ENCODE measurements around the gene NDUFA7.
"Not testable (repeated sequence)": the region's sequence is repeated elsewhere in the genome, so short reads cannot be mapped to it uniquely, and the experiment has no call there.

The NDUFA7 gene

GRCh38 chr19:8265872-8266271 is 55.3 kb downstream of the NDUFA7 start (continued):
- TF ChIP-seq RARB (CRISPR knock-in tag; IDR thresholded peaks at IDR 0.05) (no peak), ZFP3 (CRISPR knock-in tag; IDR thresholded peaks at IDR 0.05) (no peak)

- ATAC-seq = not testable (repeated sequence)
Measured at GRCh38 chr19:8264248-8264647, 56.9 kb downstream of the NDUFA7 start.

- no peak for TF ChIP-seq BACH2 (CRISPR knock-in tag; IDR thresholded peaks at IDR 0.05; ENCODE audit: borderline replicate concordance)
- TF ChIP-seq ZC3H10 (CRISPR knock-in tag; IDR thresholded peaks at IDR 0.05) = no peak
- TF ChIP-seq ZNF70 (CRISPR knock-in tag; IDR thresholded peaks at IDR 0.05) = no peak
- no peak for TF ChIP-seq CREB5 (CRISPR knock-in tag; IDR thresholded peaks at IDR 0.05; ENCODE audit: low read depth)
- TF ChIP-seq PPARA (CRISPR knock-in tag; IDR thresholded peaks at IDR 0.05; ENCODE audit: borderline replicate concordance) = no peak
- no peak for TF ChIP-seq ZNF565 (CRISPR knock-in tag; conservative IDR thresholded peaks at IDR 0.05; ENCODE audit: low read depth)
- no peak for TF ChIP-seq SNAI2 (CRISPR knock-in tag; IDR thresholded peaks at IDR 0.05)
- no peak for TF ChIP-seq ISL1 (CRISPR knock-in tag; IDR thresholded peaks at IDR 0.05)
- TF ChIP-seq ZNF8 (CRISPR knock-in tag; IDR thresholded peaks at IDR 0.05) = no peak
- TF ChIP-seq CSDC2 (CRISPR knock-in tag; IDR thresholded peaks at IDR 0.05) = no peak
- TF ChIP-seq OSR1 (CRISPR knock-in tag; IDR thresholded peaks at IDR 0.05) = no peak
- no peak for TF ChIP-seq ZFP30 (CRISPR knock-in tag; IDR thresholded peaks at IDR 0.05)
- ATAC-seq = no peak
Measured at GRCh38 chr19:8262431-8262830, 58.7 kb downstream of the NDUFA7 start.

- TF ChIP-seq ZNF70 (CRISPR knock-in tag; IDR thresholded peaks at IDR 0.05) = no peak
- no peak for TF ChIP-seq ZNF565 (CRISPR knock-in tag; conservative IDR thresholded peaks at IDR 0.05; ENCODE audit: low read depth)
- no peak for TF ChIP-seq BACH2 (CRISPR knock-in tag; IDR thresholded peaks at IDR 0.05; ENCODE audit: borderline replicate concordance)
- TF ChIP-seq TOX (CRISPR knock-in tag; IDR thresholded peaks at IDR 0.05; ENCODE audit: borderline replicate concordance) = no peak
- TF ChIP-seq PATZ1 (CRISPR knock-in tag; IDR thresholded peaks at IDR 0.05; ENCODE audit: borderline replicate concordance) = no peak
- TF ChIP-seq OSR1 (CRISPR knock-in tag; IDR thresholded peaks at IDR 0.05) = no peak
- no peak for TF ChIP-seq ZC3H10 (CRISPR knock-in tag; IDR thresholded peaks at IDR 0.05)
- no peak for TF ChIP-seq CSRNP3 (CRISPR knock-in tag; IDR thresholded peaks at IDR 0.05)
Measured at GRCh38 chr19:8261881-8262280, 59.3 kb downstream of the NDUFA7 start.

GRCh38 chr19:8261347-8261746 is 59.8 kb downstream of the NDUFA7 start:
- ATAC-seq = no peak
- no peak for TF ChIP-seq ZFP3 (CRISPR knock-in tag; IDR thresholded peaks at IDR 0.05)
- no peak for TF ChIP-seq ISL1 (CRISPR knock-in tag; IDR thresholded peaks at IDR 0.05)
- TF ChIP-seq PATZ1 (CRISPR knock-in tag; IDR thresholded peaks at IDR 0.05; ENCODE audit: borderline replicate concordance) = no peak
- TF ChIP-seq CSRNP3 (CRISPR knock-in tag; IDR thresholded peaks at IDR 0.05) = no peak
- no peak for TF ChIP-seq ZC3H10 (CRISPR knock-in tag; IDR thresholded peaks at IDR 0.05)
- TF ChIP-seq TSHZ2 (CRISPR knock-in tag; IDR thresholded peaks at IDR 0.05) = no peak
- no peak for TF ChIP-seq ARNTL (CRISPR knock-in tag; IDR thresholded peaks at IDR 0.05; ENCODE audit: borderline replicate concordance, low read depth)
- TF ChIP-seq CREB5 (CRISPR knock-in tag; IDR thresholded peaks at IDR 0.05; ENCODE audit: low read depth) = no peak
- no peak for TF ChIP-seq CSDC2 (CRISPR knock-in tag; IDR thresholded peaks at IDR 0.05)
- TF ChIP-seq ZNF8 (CRISPR knock-in tag; IDR thresholded peaks at IDR 0.05) = no peak
- no peak for TF ChIP-seq GLIS3 (CRISPR knock-in tag; IDR thresholded peaks at IDR 0.05)
- no peak for TF ChIP-seq TCF4 (CRISPR knock-in tag; IDR thresholded peaks at IDR 0.05; ENCODE audit: borderline replicate concordance)
- no peak for TF ChIP-seq OSR1 (CRISPR knock-in tag; IDR thresholded peaks at IDR 0.05)
- TF ChIP-seq ZFP30 (CRISPR knock-in tag; IDR thresholded peaks at IDR 0.05) = no peak
- TF ChIP-seq ZNF70 (CRISPR knock-in tag; IDR thresholded peaks at IDR 0.05) = no peak
- no peak for TF ChIP-seq PPARA (CRISPR knock-in tag; IDR thresholded peaks at IDR 0.05; ENCODE audit: borderline replicate concordance)
- no peak for TF ChIP-seq TOX (CRISPR knock-in tag; IDR thresholded peaks at IDR 0.05; ENCODE audit: borderline replicate concordance)
- no peak for TF ChIP-seq ESRRG (CRISPR knock-in tag; IDR thresholded peaks at IDR 0.05)

More at GRCh38 chr19:8261881-8262280, 59.3 kb downstream of the NDUFA7 start:
- ATAC-seq = no peak

Measured in SK-N-SH treated with all-trans-retinoic acid at 6 μM for 48 hours (cell line).